Eye (tissue), 1 donor: ENCODE results near the gene MICU2.

Source experiments
- DNase-seq: peaks from one replicate; pipeline ENCODE4 v3.0.0-alpha.2; 2015

MICU2 gene

GRCh38 chr13:21541271-21541670, 62.7 kb downstream of the MICU2 start:
- DNase-seq = no peak

DNA sequence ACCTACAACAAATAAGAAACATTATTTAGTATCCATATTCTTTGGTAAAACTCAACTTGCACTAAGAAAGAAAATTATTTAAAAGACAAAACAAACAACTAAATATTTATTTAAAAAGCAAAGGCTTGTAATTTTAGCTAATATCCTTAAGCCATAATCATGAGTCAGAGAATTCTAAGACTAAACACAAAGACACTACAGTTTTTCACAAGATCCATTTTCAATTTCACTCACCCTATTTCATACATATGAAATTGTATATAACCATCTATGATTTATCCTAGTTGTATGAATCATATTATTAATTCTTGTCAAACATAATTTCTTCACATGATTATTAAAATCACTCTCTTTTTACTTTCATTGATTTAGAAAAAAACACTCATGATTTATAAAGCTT, 64.3 kb downstream of the MICU2 start:
- DNase-seq = no peak

- DNase-seq = no peak
These were observed 65.2 kb downstream of the MICU2 start for GRCh38 chr13:21538753-21539152.

GRCh38 chr13:21538280-21538679, 65.7 kb downstream of the MICU2 start:
- DNase-seq = no peak

- no peak for DNase-seq
These were observed 66.9 kb downstream of the MICU2 start for GRCh38 chr13:21537105-21537504.

DNA sequence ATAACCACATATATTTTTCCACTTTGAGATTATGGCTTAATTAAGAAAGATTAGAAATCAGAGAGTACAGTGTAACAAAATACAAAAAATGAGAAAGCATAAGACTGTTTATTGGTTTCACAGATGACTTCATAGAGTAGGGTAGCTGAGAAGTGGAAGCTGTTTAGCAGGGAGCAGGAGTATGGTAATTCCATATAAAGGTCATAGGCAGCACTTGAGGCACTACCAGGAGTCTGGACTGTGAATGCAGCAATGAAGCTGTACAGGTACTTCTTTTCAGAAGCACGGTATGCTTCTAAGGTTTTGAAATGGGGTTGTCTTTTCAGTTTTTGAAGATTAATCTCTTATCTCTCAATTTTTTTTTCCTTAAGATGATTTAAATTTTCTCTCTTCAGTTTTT, 69.2 kb downstream of the MICU2 start:
- no peak for DNase-seq

- DNase-seq = no peak
These were observed 72.5 kb downstream of the MICU2 start for GRCh38 chr13:21531455-21531854.

GRCh38 chr13:21530656-21531055, 73.3 kb downstream of the MICU2 start:
- no peak for DNase-seq

DNA sequence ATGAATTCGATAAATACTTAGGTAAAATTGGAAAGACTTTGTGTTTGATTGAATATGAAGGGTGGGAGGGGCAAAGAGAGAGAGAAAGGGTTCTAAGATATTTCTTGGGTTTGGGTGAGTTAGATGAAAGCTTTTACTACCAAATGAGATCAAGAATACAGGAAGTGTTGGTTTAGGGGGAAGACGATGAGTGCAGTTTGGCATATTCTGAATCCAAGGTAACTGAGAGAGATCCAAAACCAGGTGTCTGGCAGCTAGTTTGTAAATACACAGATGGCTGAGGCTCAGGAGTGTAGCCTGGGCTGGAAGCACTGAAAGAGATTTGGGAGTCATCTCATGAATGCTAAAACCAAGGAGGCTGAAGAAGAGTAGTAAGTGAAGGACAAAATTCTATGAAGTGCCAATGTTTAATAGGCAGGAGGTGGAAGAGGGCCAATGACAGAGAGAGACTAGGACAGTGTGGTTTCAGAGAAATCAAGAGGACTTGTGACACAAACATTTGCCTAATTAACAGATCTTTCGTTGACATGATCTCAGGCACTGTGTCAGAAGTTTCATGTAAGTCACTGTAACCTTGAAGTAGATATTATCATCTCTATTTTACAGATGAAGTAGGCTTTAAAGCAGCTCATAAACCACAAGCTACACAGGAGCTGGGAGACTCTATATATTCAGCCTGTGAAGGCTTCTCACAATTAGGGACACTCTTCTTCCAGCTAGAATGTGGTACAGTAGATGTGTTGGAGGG, 74.7 kb downstream of the MICU2 start:
- DNase-seq = no peak

- DNase-seq = no peak
These were observed 75.4 kb downstream of the MICU2 start for GRCh38 chr13:21528616-21529015.

GRCh38 chr13:21526707-21527540, 77.0 kb downstream of the MICU2 start:
- DNase-seq = no peak

GRCh38 chr13:21522847-21523246, 81.1 kb downstream of the MICU2 start:
- DNase-seq = no peak

DNA sequence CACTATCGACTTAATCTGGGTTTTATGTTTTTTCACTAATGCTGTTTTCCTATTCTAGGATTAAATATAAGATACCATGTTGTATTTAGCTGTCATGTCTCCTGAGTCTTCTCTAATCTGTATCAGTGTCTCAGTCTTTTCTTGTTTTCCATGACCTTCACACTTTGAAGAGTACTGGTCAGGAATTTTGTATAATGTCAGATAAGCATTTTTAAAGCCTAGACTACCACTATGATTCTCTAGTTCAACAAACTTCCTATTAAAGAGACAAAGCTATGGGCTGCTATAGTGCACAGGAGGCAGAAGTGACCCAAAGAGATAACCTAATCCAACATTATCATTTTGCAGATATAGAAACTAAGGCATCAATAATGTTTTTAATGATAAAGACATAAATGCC, 81.8 kb downstream of the MICU2 start:
- DNase-seq = no peak

- DNase-seq = no peak
These were observed 85.3 kb downstream of the MICU2 start for GRCh38 chr13:21518617-21519144.

- DNase-seq = no peak
These were observed 86.4 kb downstream of the MICU2 start for GRCh38 chr13:21517576-21517975.

- DNase-seq = no peak
These were observed 87.2 kb downstream of the MICU2 start for GRCh38 chr13:21516805-21517204.

DNA sequence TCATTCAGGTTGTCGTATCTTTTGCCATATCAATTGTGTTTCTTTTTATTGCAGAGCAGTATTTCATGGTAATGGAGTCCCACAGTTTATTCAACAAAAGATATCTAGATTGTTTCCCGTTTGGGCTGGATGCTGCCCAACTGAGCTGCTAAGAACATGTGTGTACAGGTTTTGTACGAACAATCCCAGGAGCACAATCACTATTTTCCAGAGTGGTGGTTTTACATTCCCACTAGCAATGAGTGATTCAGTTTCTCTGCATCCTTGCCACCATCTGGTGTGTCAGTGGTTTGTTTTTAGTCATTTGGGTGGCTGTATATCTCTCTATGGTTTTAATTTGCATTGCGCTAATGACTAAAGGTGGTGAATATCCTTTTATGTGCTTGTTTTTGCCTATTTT, 92.1 kb downstream of the MICU2 start:
- no peak for DNase-seq

- DNase-seq = no peak
These were observed 99.6 kb downstream of the MICU2 start for GRCh38 chr13:21504379-21504778.

DNA sequence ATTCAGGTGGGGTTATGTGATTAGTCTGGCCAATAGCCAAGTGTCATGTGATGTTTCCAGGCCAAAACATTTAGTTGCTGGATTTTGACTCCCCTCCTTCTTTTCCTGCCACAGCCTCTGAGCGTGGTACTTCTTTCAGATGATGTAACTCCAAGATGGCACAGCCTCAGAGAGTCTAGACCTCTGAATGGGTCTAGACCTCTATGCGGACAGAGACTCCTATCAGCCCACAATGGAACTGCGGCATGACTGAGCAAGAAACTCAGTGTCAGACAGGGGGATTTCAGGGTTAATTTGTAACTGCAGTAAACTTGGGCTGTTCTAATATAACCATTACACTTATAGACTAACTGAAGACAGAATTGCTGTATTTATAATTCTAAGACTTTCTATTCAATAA, 102.3 kb downstream of the MICU2 start:
- DNase-seq = no peak

- no peak for DNase-seq
These were observed 117.6 kb downstream of the MICU2 start for GRCh38 chr13:21486322-21486721.

DNA sequence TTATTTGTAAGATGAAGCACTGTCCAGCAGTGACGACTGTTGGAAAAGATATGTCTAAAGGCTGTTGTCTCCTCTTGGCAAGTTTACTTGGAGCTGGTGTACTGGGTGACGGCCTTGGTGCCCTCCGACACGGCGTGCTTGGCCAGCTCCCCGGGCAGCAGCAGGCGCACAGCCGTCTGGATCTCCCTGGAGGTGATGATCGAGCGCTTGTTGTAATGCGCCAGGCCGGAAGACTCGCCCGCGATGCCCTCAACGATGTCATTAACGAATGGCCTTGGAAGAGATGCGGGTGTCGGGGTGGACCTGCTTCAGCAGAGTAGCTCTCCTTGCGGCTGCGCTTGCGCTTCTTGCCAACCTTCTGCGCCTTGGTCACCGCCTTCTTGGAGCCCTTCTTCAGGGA, 120.2 kb downstream of the MICU2 start:
- no peak for DNase-seq

DNA sequence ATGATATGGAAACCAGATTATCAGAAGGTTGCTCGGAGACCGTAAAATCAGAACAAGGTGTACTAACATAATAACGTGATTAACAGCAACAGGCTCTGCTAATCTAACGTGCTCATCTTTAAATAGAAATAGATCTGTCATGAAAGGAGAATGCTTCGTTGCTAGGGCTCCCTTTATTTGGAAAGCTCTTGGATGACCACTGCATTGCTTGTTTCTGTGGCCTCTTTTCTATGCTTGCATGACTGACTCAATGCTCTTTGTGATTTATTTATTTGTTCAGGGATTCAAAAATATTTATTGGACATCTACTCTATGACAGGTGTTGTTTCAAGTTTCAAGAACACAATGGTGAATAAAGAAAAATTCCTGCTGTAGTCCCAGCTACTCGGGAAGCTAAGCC, 122.6 kb downstream of the MICU2 start:
- no peak for DNase-seq

DNA sequence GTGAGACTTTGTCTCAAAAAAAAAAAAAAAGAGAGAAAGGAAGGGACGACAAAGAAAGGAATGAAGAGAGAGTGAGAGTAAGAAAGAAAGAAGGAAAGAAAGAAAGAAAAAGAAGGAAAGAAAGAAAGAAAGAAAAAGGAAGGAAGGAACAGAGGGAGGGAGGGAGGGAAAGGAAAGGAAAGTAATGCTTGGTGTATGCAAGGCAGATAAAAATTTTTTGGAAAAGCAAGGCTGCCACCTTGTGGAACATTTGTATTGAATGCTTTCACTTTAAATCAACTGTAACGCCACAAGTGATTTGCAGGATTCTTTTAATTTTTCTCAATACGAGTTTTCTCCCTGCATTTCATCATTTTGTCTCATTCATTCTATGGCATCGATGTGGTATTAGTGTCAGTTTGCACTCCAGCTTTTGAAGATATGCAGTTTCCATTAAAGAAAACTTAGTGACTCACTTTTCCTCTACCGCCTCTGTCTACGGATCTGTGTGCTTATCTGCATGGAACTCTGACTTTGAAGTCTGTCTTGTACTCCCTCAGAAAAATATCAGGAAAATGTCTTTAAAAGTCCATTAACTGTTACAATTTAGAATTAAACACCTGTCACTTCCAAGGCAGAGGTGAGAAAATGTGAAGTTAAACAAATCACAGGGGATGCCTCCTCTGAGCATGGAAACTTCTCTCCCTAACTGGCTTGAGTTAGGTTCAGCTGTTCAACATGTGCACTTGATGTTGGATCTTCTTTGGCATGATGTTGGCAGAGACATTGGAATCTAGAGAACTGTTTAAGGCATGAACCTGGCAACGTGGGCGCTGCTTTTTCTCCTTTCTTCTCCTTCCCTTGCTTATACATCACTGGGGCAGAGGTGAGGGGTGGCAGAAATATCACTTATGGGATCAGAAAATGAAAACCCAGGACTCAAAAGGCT, 124.8 kb downstream of the MICU2 start:
- DNase-seq = peak; percentile 94
